DMS 273 (cell line): ENCODE measurements around the gene FAF1.
"Not testable (repeated sequence)": the region's sequence is repeated elsewhere in the genome, so short reads cannot be mapped to it uniquely, and the experiment has no call there.

ENCODE experiments used
- DNase-seq: peaks from one replicate; lab custom pipeline; 2025; ENCODE audit not compliant: unreplicated experiment; lab: John Stamatoyannopoulos, UW

The FAF1 gene

GRCh38 chr1:50967416-50968157 lies 7.5 kb upstream of the FAF1 start:
- peak; percentile 66 for DNase-seq

GRCh38 chr1:50966991-50967390 lies 6.9 kb upstream of the FAF1 start:
- DNase-seq: peak; percentile 44

- DNase-seq: no peak
These were observed 4.8 kb upstream of the FAF1 start for GRCh38 chr1:50964863-50965262.

- DNase-seq: peak; percentile 82
These were observed 659 bp downstream of the FAF1 start for GRCh38 chr1:50959303-50959912.

- no peak for DNase-seq
These were observed 5.0 kb downstream of the FAF1 start for GRCh38 chr1:50955116-50955515.

- DNase-seq: not testable (repeated sequence)
These were observed 7.5 kb downstream of the FAF1 start for GRCh38 chr1:50952566-50952965.

GRCh38 chr1:50950396-50950795 lies 9.7 kb downstream of the FAF1 start:
- DNase-seq: no peak

- no peak for DNase-seq
These were observed 10.6 kb downstream of the FAF1 start for GRCh38 chr1:50949286-50949982.

GRCh38 chr1:50942334-50942733 lies 17.7 kb downstream of the FAF1 start:
- no peak for DNase-seq

- DNase-seq: peak; percentile 29
These were observed 19.8 kb downstream of the FAF1 start for GRCh38 chr1:50940291-50940690.

- DNase-seq: no peak
These were observed 23.7 kb downstream of the FAF1 start for GRCh38 chr1:50936321-50936720.

GRCh38 chr1:50935276-50935675 lies 24.8 kb downstream of the FAF1 start:
- DNase-seq: not testable (repeated sequence)

GRCh38 chr1:50934838-50935237 lies 25.2 kb downstream of the FAF1 start:
- no peak for DNase-seq

- DNase-seq: not testable (repeated sequence)
These were observed 26.3 kb downstream of the FAF1 start for GRCh38 chr1:50933770-50934169.

- DNase-seq: not testable (repeated sequence)
These were observed 28.0 kb downstream of the FAF1 start for GRCh38 chr1:50932043-50932442.

- no peak for DNase-seq
These were observed 28.9 kb downstream of the FAF1 start for GRCh38 chr1:50930965-50931737.

- no peak for DNase-seq
These were observed 29.9 kb downstream of the FAF1 start for GRCh38 chr1:50930193-50930592.

GRCh38 chr1:50929376-50929958 lies 30.6 kb downstream of the FAF1 start:
- peak; percentile 48 for DNase-seq

- DNase-seq: no peak
These were observed 36.5 kb downstream of the FAF1 start for GRCh38 chr1:50923564-50923963.

GRCh38 chr1:50921029-50921428 lies 39.0 kb downstream of the FAF1 start:
- DNase-seq: no peak

GRCh38 chr1:50920409-50920808 lies 39.7 kb downstream of the FAF1 start:
- DNase-seq: no peak
